ENCODE data around the gene FANCC.

DNA sequence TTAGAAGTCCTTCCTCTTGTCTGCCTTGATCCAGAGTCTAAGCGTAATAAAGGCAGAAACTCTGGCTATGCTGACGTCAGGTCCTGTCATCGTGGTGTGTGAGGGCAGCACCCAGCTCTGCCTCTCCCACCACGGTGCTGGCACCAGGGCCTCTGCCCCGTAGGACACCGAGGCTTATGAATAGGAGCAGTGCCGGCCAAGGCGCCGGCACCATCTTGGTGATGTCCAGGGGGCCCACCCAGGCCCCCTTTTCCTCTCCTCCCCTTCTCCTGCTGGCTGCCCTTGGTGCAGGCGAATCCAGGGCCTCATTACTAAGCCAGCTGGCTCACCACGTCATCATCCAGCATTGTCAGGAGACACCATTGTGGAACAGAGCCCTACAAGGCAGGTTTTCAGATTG, 252.3 kb downstream of the FANCC start:
- TF ChIP-seq, protein P1, sequence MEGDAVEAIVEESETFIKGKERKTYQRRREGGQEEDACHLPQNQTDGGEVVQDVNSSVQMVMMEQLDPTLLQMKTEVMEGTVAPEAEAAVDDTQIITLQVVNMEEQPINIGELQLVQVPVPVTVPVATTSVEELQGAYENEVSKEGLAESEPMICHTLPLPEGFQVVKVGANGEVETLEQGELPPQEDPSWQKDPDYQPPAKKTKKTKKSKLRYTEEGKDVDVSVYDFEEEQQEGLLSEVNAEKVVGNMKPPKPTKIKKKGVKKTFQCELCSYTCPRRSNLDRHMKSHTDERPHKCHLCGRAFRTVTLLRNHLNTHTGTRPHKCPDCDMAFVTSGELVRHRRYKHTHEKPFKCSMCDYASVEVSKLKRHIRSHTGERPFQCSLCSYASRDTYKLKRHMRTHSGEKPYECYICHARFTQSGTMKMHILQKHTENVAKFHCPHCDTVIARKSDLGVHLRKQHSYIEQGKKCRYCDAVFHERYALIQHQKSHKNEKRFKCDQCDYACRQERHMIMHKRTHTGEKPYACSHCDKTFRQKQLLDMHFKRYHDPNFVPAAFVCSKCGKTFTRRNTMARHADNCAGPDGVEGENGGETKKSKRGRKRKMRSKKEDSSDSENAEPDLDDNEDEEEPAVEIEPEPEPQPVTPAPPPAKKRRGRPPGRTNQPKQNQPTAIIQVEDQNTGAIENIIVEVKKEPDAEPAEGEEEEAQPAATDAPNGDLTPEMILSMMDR (conservative IDR thresholded peaks at IDR 0.05; ENCODE audit: low read depth, low read length): no peak
- TF ChIP-seq RAD21 (IDR thresholded peaks at IDR 0.05; ENCODE audit: low read length) (no peak), POLR2A (IDR thresholded peaks at IDR 0.05; ENCODE audit: low read depth, low read length) (no peak), MAZ (IDR thresholded peaks at IDR 0.05; ENCODE audit: borderline replicate concordance, low read depth, low read length) (no peak), NFE2L2 (IDR thresholded peaks at IDR 0.05; ENCODE audit: low read depth, low read length) (no peak), SMC3 (IDR thresholded peaks at IDR 0.05; ENCODE audit: low read depth, low read length) (no peak), CEBPB (IDR thresholded peaks at IDR 0.05; ENCODE audit: low read depth, low read length) (no peak), RFX5 (IDR thresholded peaks at IDR 0.05; ENCODE audit: low read depth, low read length) (no peak), MAFK (IDR thresholded peaks at IDR 0.05; ENCODE audit: low read depth, low read length) (no peak), CHD1 (IDR thresholded peaks at IDR 0.05; ENCODE audit: low read depth, low read length) (no peak)
- TF ChIP-seq, protein P2, sequence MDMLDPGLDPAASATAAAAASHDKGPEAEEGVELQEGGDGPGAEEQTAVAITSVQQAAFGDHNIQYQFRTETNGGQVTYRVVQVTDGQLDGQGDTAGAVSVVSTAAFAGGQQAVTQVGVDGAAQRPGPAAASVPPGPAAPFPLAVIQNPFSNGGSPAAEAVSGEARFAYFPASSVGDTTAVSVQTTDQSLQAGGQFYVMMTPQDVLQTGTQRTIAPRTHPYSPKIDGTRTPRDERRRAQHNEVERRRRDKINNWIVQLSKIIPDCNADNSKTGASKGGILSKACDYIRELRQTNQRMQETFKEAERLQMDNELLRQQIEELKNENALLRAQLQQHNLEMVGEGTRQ (IDR thresholded peaks at IDR 0.05; ENCODE audit: low read depth, low read length): no peak

Data from IMR-90 (cell line).